Sigmoid colon (tissue), 4 donors: ENCODE results near the gene BIN1.

Source experiments
- EP300 ChIP-seq, 4 donors: sonication (generic); formaldehyde crosslinking; IDR thresholded peaks; one replicate each; pipeline ENCODE4 v1.6.1; 2017; ENCODE audit warnings: antibody characterized with exemption in 4 of 4
- POLR2A ChIP-seq, 2 donors: fragments of 450-650 bp; IDR thresholded peaks; one replicate each; pipeline ENCODE4 v1.6.1; 2016; ENCODE audit warnings: antibody characterized with exemption in 2 of 2, mild to moderate bottlenecking in 2 of 2, moderate library complexity in 2 of 2
- POLR2AphosphoS5 ChIP-seq, 4 donors: sonication (generic); formaldehyde crosslinking; IDR thresholded peaks; one replicate each; pipeline ENCODE4 v1.6.1; 2017; ENCODE audit warnings: antibody characterized with exemption in 4 of 4
- TF ChIP-seq, protein P1 (sequence below), 4 experiments: fragments of 450-650 bp in 3 of 4; fragments of 200-600 bp in 1 of 4; IDR thresholded peaks; one replicate each; pipeline ENCODE4 v1.5.1; 2016 to 2019; ENCODE audit warnings: antibody characterized with exemption in 4 of 4, mild to moderate bottlenecking in 3 of 4, moderate library complexity in 2 of 4

DNA sequence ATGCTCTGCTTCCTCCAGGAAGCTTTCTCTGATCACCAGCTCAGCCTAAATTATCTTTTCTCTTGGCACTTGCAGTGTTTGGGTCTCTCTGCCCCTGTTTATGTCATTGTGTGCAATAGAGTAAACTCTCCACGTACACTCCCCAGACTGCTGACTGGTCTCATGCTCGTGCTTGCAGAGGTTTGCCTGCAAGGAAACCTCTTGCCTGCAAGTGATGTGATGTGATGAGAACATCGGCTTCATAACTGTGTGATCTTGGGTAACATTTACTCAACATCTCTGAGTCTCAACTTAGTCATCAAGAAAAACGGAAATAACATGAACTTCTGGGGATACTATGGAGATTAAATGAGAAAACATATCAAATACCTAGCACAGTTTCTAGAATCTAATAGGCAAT lies 92.3 kb downstream of the BIN1 start:
- no peak for TF ChIP-seq POLR2A (IDR thresholded peaks at IDR 0.05)
- TF ChIP-seq, protein P1, sequence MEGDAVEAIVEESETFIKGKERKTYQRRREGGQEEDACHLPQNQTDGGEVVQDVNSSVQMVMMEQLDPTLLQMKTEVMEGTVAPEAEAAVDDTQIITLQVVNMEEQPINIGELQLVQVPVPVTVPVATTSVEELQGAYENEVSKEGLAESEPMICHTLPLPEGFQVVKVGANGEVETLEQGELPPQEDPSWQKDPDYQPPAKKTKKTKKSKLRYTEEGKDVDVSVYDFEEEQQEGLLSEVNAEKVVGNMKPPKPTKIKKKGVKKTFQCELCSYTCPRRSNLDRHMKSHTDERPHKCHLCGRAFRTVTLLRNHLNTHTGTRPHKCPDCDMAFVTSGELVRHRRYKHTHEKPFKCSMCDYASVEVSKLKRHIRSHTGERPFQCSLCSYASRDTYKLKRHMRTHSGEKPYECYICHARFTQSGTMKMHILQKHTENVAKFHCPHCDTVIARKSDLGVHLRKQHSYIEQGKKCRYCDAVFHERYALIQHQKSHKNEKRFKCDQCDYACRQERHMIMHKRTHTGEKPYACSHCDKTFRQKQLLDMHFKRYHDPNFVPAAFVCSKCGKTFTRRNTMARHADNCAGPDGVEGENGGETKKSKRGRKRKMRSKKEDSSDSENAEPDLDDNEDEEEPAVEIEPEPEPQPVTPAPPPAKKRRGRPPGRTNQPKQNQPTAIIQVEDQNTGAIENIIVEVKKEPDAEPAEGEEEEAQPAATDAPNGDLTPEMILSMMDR (IDR thresholded peaks at IDR 0.05), result no peak
- no peak for TF ChIP-seq EP300 (IDR thresholded peaks at IDR 0.05)
- TF ChIP-seq POLR2AphosphoS5 (IDR thresholded peaks at IDR 0.05), result no peak
